GM18951 (cell line): Measurements from ENCODE around the gene GRIP2.

Source experiments
- POLR2A ChIP-seq: IDR thresholded peaks from 4 replicates; pipeline ENCODE4 v1.6.1; 2011; ENCODE audit warnings: mild to moderate bottlenecking; ENCODE audit not compliant: insufficient read length, insufficient read depth; ENCODE audit errors: extremely low read depth
- in situ Hi-C: fragments of 300-500 bp; cut with MboI; formaldehyde crosslinking; loops from one replicate; pipeline ENCODE4 v1.12.0; 2022; ENCODE audit warnings: low sequenced_read_pairs, mixed read lengths, inconsistent platforms; ENCODE audit not compliant: unreplicated experiment

Gene GRIP2

DNA sequence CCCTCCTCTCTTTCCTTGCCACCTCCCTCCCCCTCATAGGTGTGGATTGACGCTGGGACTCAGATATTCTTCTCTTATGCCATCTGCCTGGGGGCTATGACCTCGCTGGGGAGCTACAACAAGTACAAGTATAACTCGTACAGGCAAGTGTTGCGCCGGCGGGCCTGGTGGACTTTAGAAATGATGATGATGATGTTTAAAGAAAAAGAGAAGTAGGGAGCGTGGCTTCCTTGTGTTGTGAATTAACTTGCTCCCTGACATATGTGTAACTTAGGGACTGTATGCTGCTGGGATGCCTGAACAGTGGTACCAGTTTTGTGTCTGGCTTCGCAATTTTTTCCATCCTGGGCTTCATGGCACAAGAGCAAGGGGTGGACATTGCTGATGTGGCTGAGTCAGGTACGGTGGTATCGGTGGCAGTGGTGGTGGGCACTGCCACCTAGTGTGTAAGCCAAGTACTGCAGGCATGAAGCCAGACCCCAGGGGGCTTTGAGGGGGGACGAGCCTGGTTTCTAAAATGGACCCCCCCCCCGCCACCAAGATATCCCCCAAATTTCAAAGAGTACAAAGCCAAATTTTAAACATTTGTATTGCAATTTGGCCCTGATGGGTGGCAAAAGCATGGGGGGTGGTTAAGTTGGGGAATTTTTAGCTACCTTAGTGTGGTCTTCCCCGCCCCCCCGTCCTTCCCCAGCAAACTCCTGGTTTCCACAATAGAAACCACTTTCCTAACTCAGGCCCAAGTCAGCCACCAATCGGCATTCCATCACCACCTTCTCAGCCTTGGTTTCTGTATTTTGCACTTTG lies 72.1 kb downstream of the GRIP2 start:
- no peak for TF ChIP-seq POLR2A
- in situ Hi-C loops: loop anchor here (5.0 kb wide), 1 partner anchor 206 kb away; no protein-coding TSS in a partner anchor

DNA sequence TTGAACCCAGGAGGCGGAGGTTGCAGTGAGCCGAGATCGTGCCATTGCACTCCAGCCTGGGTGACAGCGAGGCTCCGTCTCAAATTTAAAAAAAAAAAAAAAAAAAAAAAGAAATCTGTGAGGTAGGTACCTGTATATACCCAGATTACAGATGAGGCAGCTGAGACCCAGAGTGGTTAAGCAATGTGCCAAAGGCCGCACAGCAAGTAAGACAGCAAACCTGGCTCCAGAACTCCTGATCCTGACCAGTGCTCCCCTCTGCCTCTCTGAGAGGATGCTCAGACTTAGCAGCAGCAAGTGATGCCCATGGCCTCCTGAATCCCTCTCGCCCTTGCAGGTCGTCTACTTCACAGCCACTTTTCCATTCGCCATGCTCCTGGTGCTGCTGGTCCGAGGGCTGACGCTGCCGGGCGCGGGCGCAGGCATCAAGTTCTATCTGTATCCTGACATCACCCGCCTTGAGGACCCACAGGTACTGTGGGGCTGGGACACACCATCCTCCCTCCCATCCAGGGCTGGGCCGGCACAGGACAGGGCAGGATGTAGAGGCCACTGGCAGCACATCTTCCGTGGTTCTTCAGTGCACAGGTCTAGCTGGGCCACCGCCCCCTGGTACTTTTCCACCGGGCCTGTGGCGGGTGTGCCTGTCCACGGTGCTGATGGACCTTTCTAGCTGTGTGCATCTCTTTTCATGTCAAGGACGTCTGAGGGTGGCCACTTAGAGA lies 73.8 kb downstream of the GRIP2 start:
- in situ Hi-C loops: loop anchor here (5.0 kb wide), 1 partner anchor 204 kb away; no protein-coding TSS in a partner anchor
- no peak for TF ChIP-seq POLR2A

DNA sequence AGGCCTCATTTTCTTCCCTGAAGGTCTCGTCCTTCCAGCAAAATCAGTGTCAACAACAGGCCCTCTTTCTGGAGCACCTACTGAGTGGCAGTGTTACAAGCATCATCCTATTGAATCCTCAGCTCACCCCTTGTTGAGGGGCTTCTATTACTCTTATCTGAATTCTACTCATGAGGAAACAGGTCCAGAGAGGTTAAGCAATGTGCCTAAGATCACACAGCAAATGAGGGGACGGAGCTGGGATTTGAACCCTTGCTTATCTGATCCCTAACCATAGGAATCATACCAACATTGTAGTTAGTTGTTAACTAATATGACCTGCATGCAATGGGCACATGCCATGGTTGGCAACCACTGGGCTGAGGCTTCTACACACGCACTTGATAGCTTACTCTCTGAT lies 74.7 kb downstream of the GRIP2 start:
- in situ Hi-C loops: loop anchor here (5.0 kb wide), 1 partner anchor 203 kb away; no protein-coding TSS in a partner anchor
- TF ChIP-seq POLR2A: no peak

DNA sequence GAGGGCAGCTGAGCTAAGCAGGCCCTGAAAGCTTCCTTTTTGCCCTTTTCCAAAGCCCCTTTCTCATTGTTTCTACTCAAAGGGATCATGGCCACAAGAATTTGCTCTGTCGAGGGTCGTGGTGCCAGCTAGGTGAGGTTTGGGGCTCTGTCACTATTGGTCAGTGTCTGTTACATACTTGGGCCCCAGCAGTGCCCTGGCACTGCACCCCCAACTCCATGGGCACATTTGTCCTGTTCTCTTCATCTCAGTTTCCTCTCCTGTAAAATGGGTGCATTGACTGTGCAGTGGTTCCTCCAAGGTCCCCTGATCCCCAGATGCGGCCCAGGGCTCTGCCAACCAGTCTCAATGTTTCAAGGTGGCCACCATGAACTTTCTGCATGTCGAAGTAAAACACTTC lies 75.6 kb downstream of the GRIP2 start:
- no peak for TF ChIP-seq POLR2A
- in situ Hi-C loops: no loop called here

DNA sequence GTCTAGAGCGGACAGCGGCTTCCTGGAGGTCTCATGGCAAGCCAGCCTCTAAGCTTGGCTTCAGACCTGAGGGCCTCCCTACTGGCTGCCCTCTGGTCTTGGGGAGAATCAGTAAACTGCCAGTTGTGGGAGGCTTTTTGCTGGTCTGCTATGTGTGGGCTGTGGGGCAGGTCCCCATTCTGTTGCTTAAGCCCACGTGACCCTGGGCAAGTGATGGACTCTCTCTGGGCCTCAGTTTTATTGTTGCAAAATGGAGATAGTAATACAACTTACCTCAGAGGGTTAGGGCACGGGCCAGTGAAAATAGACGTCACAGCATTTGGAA lies 76.0 kb downstream of the GRIP2 start:
- TF ChIP-seq POLR2A: no peak
- in situ Hi-C loops: no loop called here

DNA sequence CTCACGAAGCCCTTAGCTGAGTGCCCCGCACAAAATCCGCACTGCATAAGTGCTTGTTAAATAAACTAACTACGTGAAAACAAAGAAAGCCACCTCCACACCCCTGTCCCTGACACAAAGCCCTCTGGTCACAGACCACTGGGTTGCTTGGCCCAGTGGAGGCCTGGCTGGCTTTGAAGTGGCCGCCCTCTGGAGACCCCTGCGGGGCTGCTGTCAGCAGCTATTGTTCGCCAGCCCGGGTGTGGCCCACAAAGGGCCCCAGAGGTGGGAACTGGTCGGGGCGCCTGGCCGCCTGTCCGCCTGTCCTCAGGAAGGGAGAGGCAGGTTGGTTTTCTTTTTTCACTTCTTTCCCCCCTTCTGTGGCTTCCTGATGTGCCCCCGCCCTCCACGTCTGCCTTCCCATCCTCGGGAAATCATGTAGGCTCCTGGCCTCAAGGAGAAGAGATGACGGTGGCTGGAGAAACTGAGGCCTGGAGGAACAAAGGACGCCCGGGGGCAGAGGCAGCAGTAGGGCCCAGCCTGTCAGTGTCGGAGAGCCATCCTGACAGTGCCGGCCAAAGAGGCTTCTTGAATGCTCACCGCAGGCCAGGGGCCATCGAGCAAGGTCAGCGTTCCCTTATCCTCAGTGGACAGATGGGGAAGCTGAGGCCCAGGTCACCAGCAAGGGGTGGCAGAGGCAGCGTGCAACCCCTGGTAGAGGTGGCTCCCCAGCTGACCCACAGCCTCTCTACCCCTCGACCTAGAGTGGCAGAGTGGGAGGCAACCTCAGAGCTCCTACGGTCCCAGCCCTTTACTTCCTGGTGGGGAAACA lies 76.6 kb downstream of the GRIP2 start:
- no peak for TF ChIP-seq POLR2A
- in situ Hi-C loops: no loop called here

DNA sequence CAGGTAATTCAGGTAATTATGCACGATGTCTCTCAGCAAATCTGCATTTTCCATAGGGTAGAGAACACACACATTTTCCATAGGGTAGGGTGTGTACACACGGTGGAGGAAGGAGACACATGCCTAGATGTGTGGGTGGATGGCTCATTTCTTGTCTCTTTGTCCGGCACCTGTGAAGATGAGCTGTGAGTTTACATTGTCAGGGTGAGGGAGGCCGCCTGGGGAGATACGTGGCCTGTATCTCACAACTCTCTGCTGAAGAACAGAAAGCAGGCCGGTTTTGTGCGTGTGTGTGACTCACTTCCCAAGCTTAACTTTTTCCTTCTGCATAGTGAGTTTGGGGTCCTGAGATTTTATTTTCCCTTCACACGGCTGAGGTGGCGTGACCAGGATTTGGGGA lies 77.4 kb downstream of the GRIP2 start:
- no peak for TF ChIP-seq POLR2A
- in situ Hi-C loops: no loop called here

DNA sequence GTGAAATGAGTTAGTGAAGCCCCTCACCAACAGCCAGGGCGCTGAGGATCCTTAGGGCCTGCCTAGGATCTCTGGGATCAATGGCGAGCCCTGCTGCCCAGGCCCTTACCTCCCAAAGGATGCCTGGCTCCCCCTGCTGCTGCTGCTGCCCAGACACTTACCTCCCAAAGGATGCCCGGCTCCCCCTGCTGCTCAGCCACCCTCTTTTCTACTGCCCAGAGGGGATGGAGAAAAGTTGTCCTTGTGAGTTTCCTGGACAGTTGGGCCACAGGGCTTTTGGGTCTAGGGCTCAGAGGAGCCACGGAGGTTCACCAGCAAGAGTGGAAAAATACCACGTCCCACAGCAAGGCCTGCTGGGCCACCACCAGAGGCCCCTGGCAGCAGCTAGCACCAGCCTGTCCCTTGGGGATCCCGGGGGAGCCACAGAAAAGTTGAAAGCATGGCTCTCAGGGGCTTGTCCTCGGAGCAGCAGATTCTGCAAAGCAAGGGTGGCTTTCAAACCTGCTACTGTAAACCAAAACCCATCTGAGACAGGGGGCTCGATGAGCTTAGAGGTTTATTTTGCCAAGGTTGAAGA lies 78.3 kb downstream of the GRIP2 start:
- no peak for TF ChIP-seq POLR2A
- in situ Hi-C loops: no loop called here

DNA sequence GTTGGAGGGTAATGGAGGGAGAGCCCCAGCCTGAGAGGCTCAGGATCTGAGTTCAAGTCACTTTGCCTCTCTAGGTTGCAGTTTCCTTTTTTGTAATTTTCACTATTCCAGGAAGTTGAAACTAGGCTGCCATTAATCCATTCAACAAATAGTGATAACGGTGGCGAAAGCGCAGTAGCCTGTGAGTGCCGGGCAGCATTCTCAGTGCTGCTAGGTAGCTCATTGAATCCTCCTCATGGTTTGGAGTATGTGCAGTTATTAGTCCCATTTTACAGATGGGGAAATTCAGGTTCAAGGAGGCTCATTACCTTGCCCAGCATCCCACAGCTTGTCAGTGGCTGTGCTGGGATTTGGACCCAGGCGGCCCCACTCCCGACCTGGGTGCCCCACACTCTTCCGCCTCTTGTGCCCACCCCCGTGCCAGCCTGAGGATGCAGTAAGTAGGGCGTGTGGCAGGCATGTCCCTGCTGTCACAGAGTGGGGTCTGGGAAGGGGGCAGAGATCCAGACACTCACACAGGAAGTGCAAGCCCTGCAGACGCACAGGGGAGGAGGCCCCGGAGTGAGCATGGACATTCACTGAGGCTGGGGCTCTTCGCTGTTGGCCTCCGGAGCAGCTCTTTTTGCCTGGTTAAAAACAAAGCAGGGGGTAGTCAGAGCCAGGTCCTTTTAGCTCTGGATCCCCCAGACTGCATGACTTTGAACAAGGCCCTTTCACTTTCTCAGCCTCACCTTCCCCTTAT lies 79.0 kb downstream of the GRIP2 start:
- TF ChIP-seq POLR2A: no peak
- in situ Hi-C loops: no loop called here

DNA sequence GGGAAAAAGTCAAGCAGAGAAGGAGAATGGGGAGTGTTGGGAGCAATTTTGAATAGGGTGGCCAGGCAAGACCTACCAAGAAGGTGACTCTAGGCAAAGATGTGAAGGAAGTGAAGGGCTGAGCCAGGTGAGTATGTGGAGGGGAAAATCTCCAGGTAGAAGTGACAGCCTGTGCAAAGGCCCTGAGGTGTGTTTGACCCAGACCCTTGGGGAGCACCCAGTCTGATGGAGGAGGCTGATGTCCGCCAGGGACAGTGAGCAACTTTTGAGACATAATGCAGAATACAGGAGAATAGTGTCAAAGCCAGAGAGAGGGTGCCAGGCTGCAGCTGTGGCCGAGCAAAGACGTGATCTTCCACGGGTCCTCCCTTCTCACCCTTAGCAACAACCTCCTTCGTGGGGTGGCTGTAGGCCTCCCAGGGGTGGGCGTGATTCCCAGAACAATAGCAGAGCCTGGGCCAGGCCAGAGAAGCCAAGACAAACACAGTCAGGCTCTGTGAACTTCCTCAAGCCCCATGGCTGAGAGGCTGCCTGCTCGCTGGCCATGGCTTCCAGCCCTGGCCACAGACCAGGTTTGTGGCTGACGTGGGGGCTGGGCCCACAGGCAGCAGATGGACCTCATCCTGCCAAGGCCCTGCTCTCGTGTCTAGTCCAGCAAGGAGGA lies 79.7 kb downstream of the GRIP2 start:
- in situ Hi-C loops: no loop called here
- TF ChIP-seq POLR2A: no peak

DNA sequence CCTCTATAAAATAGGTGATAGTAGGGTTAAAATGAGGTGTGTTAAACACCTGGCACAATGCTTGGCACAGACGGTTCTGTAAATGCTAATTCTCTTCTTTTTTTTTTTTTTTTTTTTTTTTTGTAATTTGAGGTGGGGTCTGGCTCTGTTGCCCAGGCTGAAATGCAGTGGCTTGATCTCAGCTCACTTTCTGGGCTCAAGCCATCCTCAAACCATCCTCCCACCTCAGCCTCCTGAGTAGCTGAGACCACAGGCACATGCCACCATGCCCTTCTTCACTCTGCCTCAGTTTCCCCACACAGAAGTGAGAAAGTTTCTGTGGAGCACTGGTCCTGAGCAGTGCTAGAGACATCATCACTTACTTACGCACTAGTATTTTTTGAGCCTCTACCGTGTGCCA lies 80.4 kb downstream of the GRIP2 start:
- in situ Hi-C loops: no loop called here
- TF ChIP-seq POLR2A: no peak

DNA sequence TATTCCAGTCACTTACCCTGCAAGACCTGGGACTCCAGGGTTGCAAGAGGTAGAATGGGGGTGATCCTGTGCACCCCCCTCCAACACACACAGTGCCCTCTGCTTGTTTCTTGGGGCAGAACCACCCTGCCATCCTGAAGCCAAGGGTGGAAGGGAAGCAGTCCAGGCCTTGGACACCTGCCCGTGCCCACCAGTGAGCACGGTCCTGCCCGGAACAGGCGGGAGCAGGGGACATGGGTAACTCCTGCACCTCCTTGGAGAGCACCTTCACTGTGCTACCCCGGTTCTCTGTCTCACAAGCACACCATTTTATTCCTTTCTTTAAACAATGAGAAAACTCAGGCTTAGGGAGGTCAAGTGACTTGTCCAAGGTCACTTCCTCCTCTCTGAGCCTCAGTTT lies 80.8 kb downstream of the GRIP2 start:
- in situ Hi-C loops: no loop called here
- no peak for TF ChIP-seq POLR2A
